Neuronal stem cell (in vitro differentiated cells): ENCODE data around the gene SIRT6.
"Not testable (repeated sequence)": the region's sequence is repeated elsewhere in the genome, so short reads cannot be mapped to it uniquely, and the experiment has no call there.

Source experiments
- DNase-seq: peaks from one replicate; pipeline ENCODE4 v3.0.0-alpha.2; 2013; ENCODE audit warnings: low spot score
- H2AFZ ChIP-seq: one replicate; pipeline ENCODE4 v1.6.1; 2013; ENCODE audit warnings: mild to moderate bottlenecking, low read length, inconsistent platforms
- H2AK5ac ChIP-seq: 2 replicates; pipeline ENCODE4 v1.6.1; 2013; ENCODE audit warnings: low read depth, mild to moderate bottlenecking, inconsistent platforms, low read length, moderate library complexity, mixed read lengths
- H2BK120ac ChIP-seq: 2 replicates; pipeline ENCODE4 v1.6.1; 2013; ENCODE audit warnings: low read depth, mild to moderate bottlenecking, inconsistent platforms, low read length, moderate library complexity, mixed read lengths
- H2BK12ac ChIP-seq: one replicate; pipeline ENCODE4 v1.6.1; 2013; ENCODE audit warnings: low read length, inconsistent platforms
- H2BK15ac ChIP-seq: 2 replicates; pipeline ENCODE4 v1.6.1; 2013; ENCODE audit warnings: mild to moderate bottlenecking, low read length, inconsistent platforms, mixed read lengths
- H2BK5ac ChIP-seq: one replicate; pipeline ENCODE4 v1.6.1; 2013; ENCODE audit warnings: inconsistent platforms, mild to moderate bottlenecking, low read length, moderate library complexity
- H3K14ac ChIP-seq: one replicate; pipeline ENCODE4 v1.6.1; 2013; ENCODE audit warnings: low read length, inconsistent platforms
- H3K18ac ChIP-seq: 2 replicates; pipeline ENCODE4 v1.6.1; 2013; ENCODE audit warnings: low read length, inconsistent platforms
- H3K23ac ChIP-seq: 2 replicates; pipeline ENCODE4 v1.6.1; 2013; ENCODE audit warnings: low read depth, mild to moderate bottlenecking, mixed read lengths, low read length, inconsistent platforms; ENCODE audit not compliant: poor library complexity
- H3K27ac ChIP-seq: replicated peaks from 3 replicates; pipeline ENCODE4 v1.5.1; 2013; ENCODE audit warnings: low read length, inconsistent platforms
- H3K27me3 ChIP-seq, 3 experiments: 2 replicates each; pipeline ENCODE4 v1.6.1; 2013; ENCODE audit warnings: low read length in 3 of 3, mild to moderate bottlenecking in 2 of 3, inconsistent platforms in 1 of 3, low read depth in 1 of 3, mixed read lengths in 1 of 3, moderate library complexity in 1 of 3; ENCODE audit not compliant: control insufficient read depth in 3 of 3, insufficient read depth in 3 of 3
- H3K36me3 ChIP-seq, 2 donors: replicated peaks in 1 of 2; 2 replicates each; pipeline ENCODE4 v1.6.1; 2013; ENCODE audit warnings: low read length in 2 of 2; ENCODE audit not compliant: control insufficient read depth in 2 of 2, insufficient read depth in 2 of 2
- H3K4ac ChIP-seq: 2 replicates; pipeline ENCODE4 v1.6.1; 2013; ENCODE audit warnings: inconsistent platforms, mild to moderate bottlenecking, low read length, moderate library complexity
- H3K4me1 ChIP-seq, 2 donors: 1 replicate in 1 of 2; 2 replicates in 1 of 2; pipeline ENCODE4 v1.6.1; 2013; ENCODE audit warnings: low read length in 2 of 2, low read depth in 1 of 2; ENCODE audit not compliant: control insufficient read depth in 2 of 2, insufficient read depth in 1 of 2
- H3K4me2 ChIP-seq: one replicate; pipeline ENCODE4 v1.6.1; 2013; ENCODE audit warnings: mild to moderate bottlenecking, low read length, inconsistent platforms; ENCODE audit not compliant: insufficient read depth, poor library complexity, severe bottlenecking
- H3K4me3 ChIP-seq, 2 donors: 2 replicates each; pipeline ENCODE4 v1.5.1; 2013; ENCODE audit warnings: low read length in 2 of 2, mild to moderate bottlenecking in 2 of 2, inconsistent platforms in 1 of 2, moderate library complexity in 1 of 2
- H3K79me1 ChIP-seq: one replicate; pipeline ENCODE4 v1.6.1; 2013; ENCODE audit warnings: low read depth, mild to moderate bottlenecking, inconsistent platforms, low read length, moderate library complexity
- H3K9ac ChIP-seq: one replicate; pipeline ENCODE4 v1.6.1; 2013; ENCODE audit warnings: mild to moderate bottlenecking, low read depth, low read length, inconsistent platforms; ENCODE audit not compliant: poor library complexity
- H3K9me3 ChIP-seq, 2 donors: replicated peaks in 1 of 2; 2 replicates each; pipeline versions ENCODE3 to v1.6.1; 2013; ENCODE audit warnings: low read length in 2 of 2, mild to moderate bottlenecking in 2 of 2, inconsistent platforms in 1 of 2, low read depth in 1 of 2, mixed read lengths in 1 of 2, moderate library complexity in 1 of 2; ENCODE audit not compliant: control insufficient read depth in 2 of 2, insufficient read depth in 1 of 2
- H4K8ac ChIP-seq: one replicate; pipeline ENCODE4 v1.6.1; 2013; ENCODE audit warnings: low read depth, mild to moderate bottlenecking, inconsistent platforms, low read length, moderate library complexity
- H4K91ac ChIP-seq: one replicate; pipeline ENCODE4 v1.6.1; 2013; ENCODE audit warnings: low read length, low read depth, mild to moderate bottlenecking, inconsistent platforms; ENCODE audit not compliant: poor library complexity
- whole genome bisulfite sequencing, 2 donors: extraction: QIAGEN DNeasy Blood & Tissue Kit; methylation state at CpG; one replicate each; pipeline ENCODE4 v1.1.7; 2013; ENCODE audit warnings: missing lambda C conversion rate in 2 of 2, mixed read lengths in 1 of 2; ENCODE audit not compliant: insufficient read length in 2 of 2, insufficient replicate concordance in 1 of 2; ENCODE audit errors: extremely low coverage in 2 of 2; 5-methylcytosine and 5-hydroxymethylcytosine counted together

SIRT6 gene

DNA sequence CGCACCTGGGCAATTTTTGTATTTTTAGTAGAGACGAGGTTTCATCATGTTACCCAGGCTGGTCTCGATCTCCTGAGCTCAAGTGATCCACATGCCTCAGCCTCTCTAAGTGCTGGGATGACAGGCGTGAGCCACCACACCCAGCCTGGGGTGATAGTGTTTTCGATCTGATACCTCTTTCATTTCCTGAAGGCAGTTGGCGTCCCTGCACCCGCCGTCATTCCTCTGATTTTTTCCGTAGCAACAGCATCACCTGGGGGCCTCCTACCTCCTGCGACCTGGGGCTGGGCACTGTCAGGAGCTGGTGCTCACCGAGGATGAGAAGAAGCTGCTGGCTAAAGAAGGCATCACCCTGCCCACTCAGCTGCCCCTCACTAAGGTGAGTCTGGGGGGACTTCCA lies 18.1 kb downstream of the SIRT6 start:
- no peak for DNase-seq
- Histone ChIP-seq H3K4ac (no peak overlapping the region), H3K4me3 (no peak overlapping the region), H2AK5ac (no peak overlapping the region), H3K36me3 (no peaks in the 10 kb centered on the region), H3K9ac (no peak overlapping the region), H2BK5ac (no peak overlapping the region), H3K4me2 (peak overlapping the region; percentile 11), H3K14ac (no peak overlapping the region), H2BK15ac (no peak overlapping the region), H2BK120ac (no peak overlapping the region), H3K9me3 (peaks cover 0 to 2% of the 10 kb centered on the region in 2 donors), H4K8ac (no peak overlapping the region), H3K4me1 (no peaks in the 10 kb centered on the region), H3K23ac (no peak overlapping the region), H2AFZ (no peak overlapping the region), H3K27me3 (peaks cover 0 to 3% (median 0%) of the 10 kb centered on the region in 3 experiments), H3K18ac (no peak overlapping the region), H4K91ac (no peak overlapping the region), H2BK12ac (no peak overlapping the region), H3K27ac (no peak overlapping the region), H3K79me1 (peaks cover 3% of the 10 kb centered on the region)
- WGBS, 2 donors: no CpG with 5 or more reads among the region's 11 CpGs

- H3K27me3 ChIP-seq: no peaks in the 10 kb centered on the region
- H2BK12ac ChIP-seq: no peak overlapping the region
These were observed 20.8 kb downstream of the SIRT6 start for GRCh38 chr19:4161415-4162077.

GRCh38 chr19:4157971-4158370 lies 24.4 kb downstream of the SIRT6 start:
- not testable (repeated sequence) for H3K79me1 ChIP-seq, H3K27ac ChIP-seq, H3K4me2 ChIP-seq, H3K9me3 ChIP-seq, H2AK5ac ChIP-seq, H2BK120ac ChIP-seq, H3K27me3 ChIP-seq, H4K91ac ChIP-seq, H3K18ac ChIP-seq, H2BK12ac ChIP-seq, H3K36me3 ChIP-seq, H3K4me1 ChIP-seq, H2BK15ac ChIP-seq, H2AFZ ChIP-seq, H3K4ac ChIP-seq, DNase-seq, H3K4me3 ChIP-seq, H4K8ac ChIP-seq, H3K9ac ChIP-seq, H2BK5ac ChIP-seq, H3K14ac ChIP-seq, H3K23ac ChIP-seq
- WGBS, 2 donors: no CpG with 5 or more reads among the region's 8 CpGs

More at GRCh38 chr19:4161415-4162077, 20.8 kb downstream of the SIRT6 start:
- H3K23ac ChIP-seq: no peak overlapping the region
- H2BK120ac ChIP-seq: no peak overlapping the region
- no peak overlapping the region for H3K9ac ChIP-seq
- H2BK15ac ChIP-seq: no peak overlapping the region
- H3K18ac ChIP-seq: no peak overlapping the region
- H3K36me3 ChIP-seq: no peaks in the 10 kb centered on the region
- H2BK5ac ChIP-seq: no peak overlapping the region
- no peak overlapping the region for H3K4ac ChIP-seq
- H3K9me3 ChIP-seq: peaks cover 0 to 2% of the 10 kb centered on the region in 2 donors
- no peak overlapping the region for H3K4me2 ChIP-seq
- no peak overlapping the region for H2AK5ac ChIP-seq
- WGBS, 2 donors: no CpG with 5 or more reads among the region's 7 CpGs
- no peak overlapping the region for H3K14ac ChIP-seq
- DNase-seq: no peak
- no peak overlapping the region for H4K91ac ChIP-seq
- no peaks in the 10 kb centered on the region for H3K4me1 ChIP-seq
- H4K8ac ChIP-seq: no peak overlapping the region
- peaks cover 3% of the 10 kb centered on the region for H3K79me1 ChIP-seq
- no peak overlapping the region for H3K27ac ChIP-seq
- H2AFZ ChIP-seq: no peak overlapping the region
- no peak overlapping the region for H3K4me3 ChIP-seq

DNA sequence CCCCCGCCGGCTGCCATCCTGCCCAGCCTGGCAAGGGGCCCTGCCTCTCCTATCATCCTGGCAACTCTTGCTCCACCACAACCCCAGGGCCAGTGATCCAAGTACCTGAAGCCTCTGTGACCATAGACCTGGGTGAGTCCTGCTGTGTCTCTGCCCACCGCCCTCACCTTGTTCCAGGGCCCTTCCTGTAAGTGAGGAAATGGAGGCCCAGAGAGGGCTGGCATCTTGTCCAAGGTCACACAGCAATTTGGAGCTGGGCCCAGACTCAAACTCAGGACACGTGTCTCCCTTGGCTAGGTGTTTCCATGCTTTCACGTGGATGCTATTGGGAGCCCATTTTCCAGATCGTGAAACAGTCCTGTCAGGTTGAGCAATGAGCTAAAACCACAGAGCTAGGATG lies 25.2 kb downstream of the SIRT6 start:
- Histone ChIP-seq H3K36me3 (no peaks in the 10 kb centered on the region), H2AFZ (no peak overlapping the region), H2AK5ac (peak overlapping the region; percentile 46), H2BK5ac (no peak overlapping the region), H3K27me3 (peaks cover 0 to 4% (median 0%) of the 10 kb centered on the region in 3 experiments), H2BK15ac (no peak overlapping the region), H3K23ac (no peak overlapping the region), H3K4me3 (peak overlapping the region in 1 of 2 donors; percentile 4), H3K4ac (no peak overlapping the region), H2BK120ac (no peak overlapping the region), H3K27ac (no peak overlapping the region), H3K4me2 (no peak overlapping the region), H3K9me3 (peaks cover 0 to 2% of the 10 kb centered on the region in 2 donors), H3K14ac (no peak overlapping the region), H3K79me1 (peaks cover 3% of the 10 kb centered on the region), H3K4me1 (no peaks in the 10 kb centered on the region), H4K8ac (no peak overlapping the region), H3K18ac (peak overlapping the region; percentile 57), H4K91ac (no peak overlapping the region), H2BK12ac (peak overlapping the region; percentile 63), H3K9ac (peak overlapping the region; percentile 21)
- DNase-seq: no peak
- WGBS, 2 donors: no CpG with 5 or more reads among the region's 6 CpGs
